Neural cell (in vitro differentiated cells): ENCODE data around the gene MED13. TPM values are rescaled to one million over a fixed set of nuclear protein-coding genes. Genes with fewer than 3 reads are reported as not detected.

Source experiments
- H2AFZ ChIP-seq: fragments of 200-600, 300-800 bp; sonication (generic), shearing (Covaris generic); 2 replicates; pipeline ENCODE4 v1.6.0; 2014; ENCODE audit warnings: low read depth, mild to moderate bottlenecking, antibody characterized with exemption, low read length, moderate library complexity
- H3F3A ChIP-seq: fragments of 200-600 bp; shearing (Covaris generic); 2 replicates; pipeline ENCODE4 v1.6.1; 2016; ENCODE audit warnings: mild to moderate bottlenecking, moderate library complexity, mixed read lengths, antibody characterized with exemption, low read length; ENCODE audit not compliant: insufficient read depth, poor library complexity, severe bottlenecking
- H3K27ac ChIP-seq: fragments of 200-600, 300-800 bp; sonication (generic), shearing (Covaris generic); 2 replicates; pipeline ENCODE4 v1.5.1; 2014; ENCODE audit warnings: mild to moderate bottlenecking, low read length, moderate library complexity
- H3K27me3 ChIP-seq: fragments of 300-800, 200-600 bp; sonication (generic), shearing (Covaris generic); 2 replicates; pipeline ENCODE4 v1.6.0; 2014; ENCODE audit warnings: mild to moderate bottlenecking, low read depth, low read length, moderate library complexity; ENCODE audit not compliant: insufficient read depth
- H3K36me3 ChIP-seq: fragments of 300-800, 200-600 bp; sonication (generic), shearing (Covaris generic); 2 replicates; pipeline ENCODE4 v1.5.1; 2014; ENCODE audit warnings: mild to moderate bottlenecking, antibody characterized with exemption, low read length, moderate library complexity; ENCODE audit not compliant: insufficient read depth
- H3K4me2 ChIP-seq: fragments of 300-800, 200-600 bp; sonication (generic), shearing (Covaris generic); 2 replicates; pipeline ENCODE4 v1.6.0; 2014; ENCODE audit warnings: mild to moderate bottlenecking, low read length
- H3K4me3 ChIP-seq: fragments of 300-800, 200-600 bp; sonication (generic), shearing (Covaris generic); 2 replicates; pipeline ENCODE4 v1.5.1; 2014; ENCODE audit warnings: mild to moderate bottlenecking, low read length, moderate library complexity
- H3K79me2 ChIP-seq: fragments of 200-600 bp; shearing (Covaris generic); replicated peaks from 2 replicates; pipeline ENCODE4 v1.6.0; 2014; ENCODE audit warnings: mild to moderate bottlenecking, low read length, moderate library complexity; ENCODE audit not compliant: insufficient read depth
- H3K9ac ChIP-seq: fragments of 300-800, 200-600 bp; sonication (generic), shearing (Covaris generic); 2 replicates; pipeline ENCODE4 v1.6.1; 2016; ENCODE audit warnings: mild to moderate bottlenecking, low read length, mixed read lengths
- H3K9me2 ChIP-seq: fragments of 200-600 bp; shearing (Covaris generic); 2 replicates; pipeline ENCODE4 v1.6.1; 2016; ENCODE audit warnings: mild to moderate bottlenecking, low read length, mixed read lengths; ENCODE audit not compliant: insufficient read depth
- H3K9me3 ChIP-seq: fragments of 200-600, 300-800 bp; sonication (generic), shearing (Covaris generic); 2 replicates; pipeline ENCODE4 v1.6.1; 2016; ENCODE audit warnings: mild to moderate bottlenecking, mixed run types, low read length, moderate library complexity, mixed read lengths
- H4K20me1 ChIP-seq: fragments of 200-600 bp; shearing (Covaris generic); 2 replicates; pipeline ENCODE4 v1.6.1; 2016; ENCODE audit warnings: mild to moderate bottlenecking, mixed run types; ENCODE audit not compliant: insufficient read depth
- EP300 ChIP-seq: fragments of 450-650 bp; conservative IDR thresholded peaks from 2 replicates; pipeline ENCODE4 v1.6.1; 2014; ENCODE audit warnings: antibody characterized with exemption, mild to moderate bottlenecking, moderate library complexity; ENCODE audit not compliant: poor library complexity, severe bottlenecking
- EZH2 ChIP-seq: fragments of 200-600, 300-800 bp; shearing (Covaris generic), sonication (generic); IDR thresholded peaks from 2 replicates; pipeline ENCODE4 v1.6.1; 2014; ENCODE audit warnings: antibody characterized with exemption, low read length, borderline replicate concordance, mild to moderate bottlenecking; ENCODE audit not compliant: insufficient read depth, poor library complexity, severe bottlenecking
- MXI1 ChIP-seq: fragments of 450-650 bp; conservative IDR thresholded peaks from 2 replicates; pipeline ENCODE4 v1.6.1; 2014; ENCODE audit warnings: antibody characterized with exemption, mild to moderate bottlenecking; ENCODE audit not compliant: poor library complexity, severe bottlenecking
- POLR2AphosphoS5 ChIP-seq: IDR thresholded peaks from 2 replicates; pipeline ENCODE4 v1.6.1; 2012
- RAD21 ChIP-seq: fragments of 450-650 bp; conservative IDR thresholded peaks from 2 replicates; pipeline ENCODE4 v1.6.1; 2014; ENCODE audit warnings: antibody characterized with exemption, mild to moderate bottlenecking, moderate library complexity
- SMC3 ChIP-seq: fragments of 450-650 bp; conservative IDR thresholded peaks from 2 replicates; pipeline ENCODE4 v1.6.1; 2014; ENCODE audit warnings: antibody characterized with exemption, mild to moderate bottlenecking, moderate library complexity; ENCODE audit not compliant: poor library complexity
- TAF1 ChIP-seq: IDR thresholded peaks from 2 replicates; pipeline ENCODE4 v1.6.1; 2012; ENCODE audit warnings: low read depth
- polyA plus RNA-seq: library from polyadenylated mRNA; depleted of rRNA; stranded (reverse); fragments of >200 nt; gene quantifications from 2 replicates; pipeline ENCODE4 v1.2.3, GENCODE V29; 2014
- TF ChIP-seq, protein P1 (sequence below): fragments of 450-650 bp; IDR thresholded peaks from 2 replicates; pipeline ENCODE4 v1.5.1; 2014; ENCODE audit warnings: antibody characterized with exemption, mild to moderate bottlenecking, moderate library complexity; ENCODE audit not compliant: poor library complexity, severe bottlenecking
- TF ChIP-seq, protein P2 (sequence below): IDR thresholded peaks from 2 replicates; pipeline ENCODE4 v1.6.1; 2012; ENCODE audit warnings: borderline replicate concordance

The MED13 gene
- polyA plus RNA-seq, 1 donor from 2014 or later, result 22.6 TPM

DNA sequence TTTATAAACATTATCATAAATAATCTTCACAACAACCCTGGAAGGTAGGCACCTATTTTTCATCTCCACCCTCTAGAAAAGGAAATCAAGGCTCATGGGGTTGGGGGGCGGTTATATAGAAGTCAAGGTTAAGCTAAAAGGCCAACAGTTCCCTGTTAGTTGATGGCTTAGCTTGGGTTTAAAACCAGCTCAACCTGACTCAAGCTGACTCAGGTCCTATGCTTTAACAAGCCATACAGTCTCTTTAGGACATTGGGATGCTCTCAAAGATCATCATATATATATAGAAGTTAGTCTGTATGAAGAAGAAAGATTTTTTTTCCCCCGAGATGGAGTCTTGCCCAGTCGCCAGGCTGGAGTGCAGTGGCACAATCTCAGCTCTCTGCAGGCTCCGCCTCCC, 44.8 kb upstream of the MED13 start:
- Histone ChIP-seq H3K79me2 (no peaks in the 10 kb centered on the region), H3K9ac (no peak overlapping the region), H3K36me3 (no peaks in the 10 kb centered on the region), H3K27ac (no peak overlapping the region), H3K4me2 (no peak overlapping the region), H3F3A (no peaks in the 10 kb centered on the region), H4K20me1 (no peaks in the 10 kb centered on the region), H3K9me3 (no peaks in the 10 kb centered on the region), H3K4me3 (no peak overlapping the region), H3K9me2 (no peaks in the 10 kb centered on the region), H3K27me3 (no peaks in the 10 kb centered on the region), H2AFZ (no peak overlapping the region)
- TF ChIP-seq MXI1 (no peak), POLR2AphosphoS5 (no peak), SMC3 (no peak), EP300 (no peak), RAD21 (no peak), EZH2 (no peak), TAF1 (no peak)
- TF ChIP-seq, protein P1, sequence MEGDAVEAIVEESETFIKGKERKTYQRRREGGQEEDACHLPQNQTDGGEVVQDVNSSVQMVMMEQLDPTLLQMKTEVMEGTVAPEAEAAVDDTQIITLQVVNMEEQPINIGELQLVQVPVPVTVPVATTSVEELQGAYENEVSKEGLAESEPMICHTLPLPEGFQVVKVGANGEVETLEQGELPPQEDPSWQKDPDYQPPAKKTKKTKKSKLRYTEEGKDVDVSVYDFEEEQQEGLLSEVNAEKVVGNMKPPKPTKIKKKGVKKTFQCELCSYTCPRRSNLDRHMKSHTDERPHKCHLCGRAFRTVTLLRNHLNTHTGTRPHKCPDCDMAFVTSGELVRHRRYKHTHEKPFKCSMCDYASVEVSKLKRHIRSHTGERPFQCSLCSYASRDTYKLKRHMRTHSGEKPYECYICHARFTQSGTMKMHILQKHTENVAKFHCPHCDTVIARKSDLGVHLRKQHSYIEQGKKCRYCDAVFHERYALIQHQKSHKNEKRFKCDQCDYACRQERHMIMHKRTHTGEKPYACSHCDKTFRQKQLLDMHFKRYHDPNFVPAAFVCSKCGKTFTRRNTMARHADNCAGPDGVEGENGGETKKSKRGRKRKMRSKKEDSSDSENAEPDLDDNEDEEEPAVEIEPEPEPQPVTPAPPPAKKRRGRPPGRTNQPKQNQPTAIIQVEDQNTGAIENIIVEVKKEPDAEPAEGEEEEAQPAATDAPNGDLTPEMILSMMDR, result no peak
- TF ChIP-seq, protein P2, sequence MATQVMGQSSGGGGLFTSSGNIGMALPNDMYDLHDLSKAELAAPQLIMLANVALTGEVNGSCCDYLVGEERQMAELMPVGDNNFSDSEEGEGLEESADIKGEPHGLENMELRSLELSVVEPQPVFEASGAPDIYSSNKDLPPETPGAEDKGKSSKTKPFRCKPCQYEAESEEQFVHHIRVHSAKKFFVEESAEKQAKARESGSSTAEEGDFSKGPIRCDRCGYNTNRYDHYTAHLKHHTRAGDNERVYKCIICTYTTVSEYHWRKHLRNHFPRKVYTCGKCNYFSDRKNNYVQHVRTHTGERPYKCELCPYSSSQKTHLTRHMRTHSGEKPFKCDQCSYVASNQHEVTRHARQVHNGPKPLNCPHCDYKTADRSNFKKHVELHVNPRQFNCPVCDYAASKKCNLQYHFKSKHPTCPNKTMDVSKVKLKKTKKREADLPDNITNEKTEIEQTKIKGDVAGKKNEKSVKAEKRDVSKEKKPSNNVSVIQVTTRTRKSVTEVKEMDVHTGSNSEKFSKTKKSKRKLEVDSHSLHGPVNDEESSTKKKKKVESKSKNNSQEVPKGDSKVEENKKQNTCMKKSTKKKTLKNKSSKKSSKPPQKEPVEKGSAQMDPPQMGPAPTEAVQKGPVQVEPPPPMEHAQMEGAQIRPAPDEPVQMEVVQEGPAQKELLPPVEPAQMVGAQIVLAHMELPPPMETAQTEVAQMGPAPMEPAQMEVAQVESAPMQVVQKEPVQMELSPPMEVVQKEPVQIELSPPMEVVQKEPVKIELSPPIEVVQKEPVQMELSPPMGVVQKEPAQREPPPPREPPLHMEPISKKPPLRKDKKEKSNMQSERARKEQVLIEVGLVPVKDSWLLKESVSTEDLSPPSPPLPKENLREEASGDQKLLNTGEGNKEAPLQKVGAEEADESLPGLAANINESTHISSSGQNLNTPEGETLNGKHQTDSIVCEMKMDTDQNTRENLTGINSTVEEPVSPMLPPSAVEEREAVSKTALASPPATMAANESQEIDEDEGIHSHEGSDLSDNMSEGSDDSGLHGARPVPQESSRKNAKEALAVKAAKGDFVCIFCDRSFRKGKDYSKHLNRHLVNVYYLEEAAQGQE, result no peak

DNA sequence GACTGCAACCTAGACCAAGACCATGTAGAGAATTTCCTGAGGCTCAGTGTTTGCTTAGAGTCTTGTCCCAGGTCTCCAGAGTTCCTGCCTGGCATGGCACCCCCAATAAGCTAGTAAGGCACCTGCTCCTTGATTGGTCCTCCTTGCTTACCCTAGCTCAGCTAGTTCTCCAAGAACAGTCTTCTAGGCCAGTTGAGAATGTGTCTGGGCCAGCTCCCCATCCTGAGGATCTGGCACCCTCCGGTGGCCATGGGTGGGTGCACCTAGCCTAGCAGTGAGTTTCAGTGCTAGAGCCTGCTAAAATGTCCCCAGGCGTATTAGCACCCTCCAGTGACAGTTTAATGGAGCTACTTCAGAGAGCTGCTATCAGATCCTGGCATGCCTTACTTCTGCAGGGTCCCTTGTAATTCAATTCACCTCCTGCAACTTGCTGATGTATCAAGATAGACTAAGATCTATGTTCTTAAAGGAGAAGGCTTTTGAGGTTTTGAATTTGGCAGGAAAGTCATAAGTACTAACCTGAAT, 44.4 kb upstream of the MED13 start:
- Histone ChIP-seq H3F3A (no peaks in the 10 kb centered on the region), H4K20me1 (no peaks in the 10 kb centered on the region), H3K36me3 (no peaks in the 10 kb centered on the region), H2AFZ (no peak overlapping the region), H3K9me2 (no peaks in the 10 kb centered on the region), H3K9me3 (no peaks in the 10 kb centered on the region), H3K79me2 (no peaks in the 10 kb centered on the region), H3K4me2 (no peak overlapping the region), H3K27ac (no peak overlapping the region), H3K4me3 (no peak overlapping the region), H3K27me3 (no peaks in the 10 kb centered on the region), H3K9ac (no peak overlapping the region)
- TF ChIP-seq MXI1, result no peak
- TF ChIP-seq, protein P2, result no peak
